Breast epithelium (tissue), 4 donors: ENCODE results near the gene ZNF208. TPM values are rescaled to one million over a fixed set of nuclear protein-coding genes. Genes with fewer than 3 reads are reported as not detected.

Source experiments
- DNase-seq, 2 donors: peaks; one replicate each; pipeline ENCODE4 v3.0.0-alpha.2; 2019; ENCODE audit warnings: low spot score in 2 of 2
- H3K27ac ChIP-seq, 2 donors: fragments of 200-600 bp; sonication (generic) in 1 of 2; one replicate each; pipeline ENCODE4 v1.5.1; 2016 to 2019; ENCODE audit warnings: mild to moderate bottlenecking in 1 of 2
- H3K27me3 ChIP-seq, 2 donors: fragments of 200-600 bp; sonication (generic) in 1 of 2; one replicate each; pipeline versions ENCODE4 v1.5.1 to v1.6.0; 2017 to 2019; ENCODE audit warnings: control low read depth in 1 of 2, mild to moderate bottlenecking in 1 of 2
- H3K36me3 ChIP-seq: fragments of 200-600 bp; one replicate; pipeline ENCODE4 v1.5.1; 2019
- H3K4me1 ChIP-seq, 2 donors: fragments of 200-600 bp; sonication (generic); one replicate each; pipeline ENCODE4 v1.5.1; 2016 to 2019; ENCODE audit warnings: control low read depth in 1 of 2
- H3K4me3 ChIP-seq, 3 donors: fragments of 200-600 bp; sonication (generic); 1 replicate in 2 of 3; 2 replicates in 1 of 3; pipeline ENCODE4 v1.5.1; 2016 to 2019; ENCODE audit warnings: mild to moderate bottlenecking in 3 of 3, moderate library complexity in 2 of 3
- H3K9me3 ChIP-seq, 2 donors: fragments of 200-600 bp; sonication (generic) in 1 of 2; one replicate each; pipeline ENCODE4 v1.5.1; 2016 to 2019; ENCODE audit warnings: control low read depth in 1 of 2
- CTCF ChIP-seq, 3 donors: fragments of 450-650 bp; IDR thresholded peaks; one replicate each; pipeline ENCODE4 v1.5.1; 2016 to 2017; ENCODE audit warnings: antibody characterized with exemption in 3 of 3, mild to moderate bottlenecking in 3 of 3, moderate library complexity in 3 of 3
- POLR2A ChIP-seq: fragments of 450-650 bp; IDR thresholded peaks from one replicate; pipeline ENCODE4 v1.6.1; 2016; ENCODE audit warnings: antibody characterized with exemption, mild to moderate bottlenecking, moderate library complexity
- POLR2AphosphoS5 ChIP-seq, 3 donors: sonication (generic); formaldehyde crosslinking; IDR thresholded peaks; one replicate each; pipeline ENCODE4 v1.6.1; 2017; ENCODE audit warnings: antibody characterized with exemption in 3 of 3
- intact Hi-C: fragments of 100-400 bp; cut with DNase I; formaldehyde crosslinking; loops from one replicate; pipeline ENCODE4 v1.15.1; 2023; ENCODE audit warnings: low total_unique reads
- total RNA-seq, 3 donors: library from RNA; depleted of rRNA; stranded (reverse); fragments of >200 nt; gene quantifications; one replicate each; pipeline ENCODE4 v1.1.0, GENCODE V29; 2016

Gene ZNF208
- total RNA-seq, 3 donors from 2014 or later, result 4.0 to 57.7 (median 13.8) TPM

- no peaks in the 10 kb centered on the region for H3K4me1 ChIP-seq
- TF ChIP-seq POLR2AphosphoS5 (IDR thresholded peaks at IDR 0.05) (no peak), POLR2A (no peak), CTCF (IDR thresholded peaks at IDR 0.05) (no peak)
- no peak for DNase-seq
- no peak overlapping the region for H3K27ac ChIP-seq
- no peak overlapping the region for H3K4me3 ChIP-seq
- no peaks in the 10 kb centered on the region for H3K36me3 ChIP-seq
- no peaks in the 10 kb centered on the region for H3K27me3 ChIP-seq
- intact Hi-C loops, result no loop called here
- H3K9me3 ChIP-seq, result peaks cover 16 to 52% of the 10 kb centered on the region in 2 donors
Observed at GRCh38 chr19:21922276-21922675, 88.5 kb downstream of the ZNF208 start.

GRCh38 chr19:21921691-21922180 lies 89.0 kb downstream of the ZNF208 start:
- TF ChIP-seq POLR2AphosphoS5 (IDR thresholded peaks at IDR 0.05) (no peak), CTCF (IDR thresholded peaks at IDR 0.05) (no peak), POLR2A (no peak)
- H3K27me3 ChIP-seq, result no peaks in the 10 kb centered on the region
- H3K9me3 ChIP-seq, result peaks cover 22 to 57% of the 10 kb centered on the region in 2 donors
- no peak for DNase-seq
- H3K36me3 ChIP-seq, result no peaks in the 10 kb centered on the region
- H3K27ac ChIP-seq, result no peak overlapping the region
- H3K4me3 ChIP-seq, result no peak overlapping the region
- intact Hi-C loops, result no loop called here
- no peaks in the 10 kb centered on the region for H3K4me1 ChIP-seq

DNA sequence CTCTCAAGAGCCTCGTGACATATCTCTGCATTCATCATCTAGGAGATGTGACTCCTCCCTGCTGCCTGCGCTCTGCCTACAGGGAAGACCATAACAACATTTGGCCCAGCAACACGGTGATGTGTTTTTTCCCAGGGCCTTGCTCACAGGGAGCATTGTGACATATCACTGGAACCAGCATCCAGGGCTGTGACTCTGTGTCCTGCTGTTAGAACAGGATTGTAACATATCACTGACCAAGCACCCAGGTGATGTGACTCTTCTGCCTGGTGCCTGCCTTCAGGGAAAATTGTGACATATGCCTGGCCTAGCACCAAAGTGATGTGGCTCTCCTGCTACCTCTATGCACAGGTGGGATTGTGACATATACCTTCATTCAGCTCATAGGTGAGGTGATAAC lies 95.3 kb downstream of the ZNF208 start:
- intact Hi-C loops, result no loop called here
- no peaks in the 10 kb centered on the region for H3K36me3 ChIP-seq
- peaks cover 27 to 51% of the 10 kb centered on the region in 2 donors for H3K9me3 ChIP-seq
- no peak for TF ChIP-seq POLR2AphosphoS5 (IDR thresholded peaks at IDR 0.05)
- TF ChIP-seq POLR2A, result no peak
- TF ChIP-seq CTCF (IDR thresholded peaks at IDR 0.05), result no peak
- H3K27me3 ChIP-seq, result no peaks in the 10 kb centered on the region
- H3K4me3 ChIP-seq, result no peak overlapping the region
- DNase-seq, result no peak
- no peaks in the 10 kb centered on the region for H3K4me1 ChIP-seq
- no peak overlapping the region for H3K27ac ChIP-seq

GRCh38 chr19:21912654-21913053 lies 98.1 kb downstream of the ZNF208 start:
- intact Hi-C loops, result loop anchor here (5.0 kb wide), 1 partner anchor 325 kb away; no protein-coding TSS in a partner anchor
- Histone ChIP-seq H3K9me3 (peaks cover 27 to 30% of the 10 kb centered on the region in 2 donors), H3K27me3 (no peaks in the 10 kb centered on the region), H3K36me3 (no peaks in the 10 kb centered on the region), H3K27ac (no peak overlapping the region), H3K4me1 (no peaks in the 10 kb centered on the region), H3K4me3 (no peak overlapping the region)
- no peak for DNase-seq
- TF ChIP-seq POLR2A, result no peak
- no peak for TF ChIP-seq CTCF (IDR thresholded peaks at IDR 0.05)
- no peak for TF ChIP-seq POLR2AphosphoS5 (IDR thresholded peaks at IDR 0.05)

- intact Hi-C loops, result loop anchor here (5.0 kb wide), 1 partner anchor 323 kb away; no protein-coding TSS in a partner anchor
- no peak for DNase-seq
- H3K27me3 ChIP-seq, result no peaks in the 10 kb centered on the region
- TF ChIP-seq CTCF (IDR thresholded peaks at IDR 0.05) (no peak), POLR2A (no peak), POLR2AphosphoS5 (IDR thresholded peaks at IDR 0.05) (no peak)
- peaks cover 15 to 24% of the 10 kb centered on the region in 2 donors for H3K9me3 ChIP-seq
- no peaks in the 10 kb centered on the region for H3K36me3 ChIP-seq
- H3K4me3 ChIP-seq, result no peak overlapping the region
- no peak overlapping the region for H3K27ac ChIP-seq
- no peaks in the 10 kb centered on the region for H3K4me1 ChIP-seq
Observed at GRCh38 chr19:21910318-21910717, 100.4 kb downstream of the ZNF208 start.
